A549 (cell line): ENCODE results near the gene CACNA1C. TPM values are rescaled to one million over a fixed set of nuclear protein-coding genes. Genes with fewer than 3 reads are reported as not detected.
A peak's percentile ranks its signal among the peaks of the same experiment; 100 is the strongest.

ENCODE experiments used
- ATAC-seq, 2 experiments: fragments of 200-7000 bp in 1 of 2; fragments of >200 bp in 1 of 2; cut with Nextera tagmentation in 1 of 2; cut with Tn5 transposase in 1 of 2; 3 replicates each; pipeline versions ENCODE4 v1.8.0 to v1.9.1; 2018 to 2020; ENCODE audit warnings: mild to moderate bottlenecking in 1 of 2, moderate library complexity in 1 of 2
- CTCF ChIA-PET: fragments of 300-600 bp; sonication (Branson Sonifier 250); formaldehyde crosslinking; extraction: SDS; loops from one replicate; lab custom pipeline; 2021; ENCODE audit warnings: antibody characterized with exemption, inconsistent platforms; lab: Yijun Ruan, JAX
- POLR2A ChIA-PET: fragments of 350-600 bp; formaldehyde crosslinking; extraction: SDS; loops from one replicate; lab custom pipeline; 2021; ENCODE audit warnings: antibody characterized with exemption, inconsistent platforms; lab: Yijun Ruan, JAX
- DNase-seq, 2 experiments: peaks; one replicate each; pipeline versions ENCODE4 v3.0.0 to v3.0.0-alpha.2; 2011 to 2016; ENCODE audit warnings: low read depth in 1 of 2, low spot score in 1 of 2
- FAIRE-seq: peaks from 2 replicates; lab custom pipeline; 2011; peaks lifted over from hg19 to GRCh38; lab: Jason Lieb, UNC
- H3K27ac ChIP-seq, 2 experiments: fragments of >200 bp; sonication (Bioruptor Twin); formaldehyde crosslinking; 3 replicates each; pipeline ENCODE4 v1.5.1; 2016 to 2017
- H3K4me1 ChIP-seq: fragments of >200 bp; sonication (Bioruptor Twin); formaldehyde crosslinking; 3 replicates; pipeline ENCODE4 v1.6.1; 2016
- H3K4me2 ChIP-seq: fragments of >200 bp; sonication (Bioruptor Twin); formaldehyde crosslinking; 3 replicates; pipeline ENCODE4 v1.6.1; 2016
- H3K4me3 ChIP-seq: fragments of >200 bp; sonication (Bioruptor Twin); formaldehyde crosslinking; 3 replicates; pipeline ENCODE4 v1.5.1; 2016
- H3K9me3 ChIP-seq: fragments of >200 bp; sonication (Bioruptor Twin); formaldehyde crosslinking; 3 replicates; pipeline ENCODE4 v1.6.1; 2016
- ATOH8 ChIP-seq: fragments of 250-450 bp; sonication (Bioruptor Pico); IDR thresholded peaks from 2 replicates; pipeline ENCODE4 v1.5.0; 2020; ENCODE audit warnings: low read depth, mild to moderate bottlenecking, moderate library complexity
- BHLHE40 ChIP-seq: IDR thresholded peaks from 2 replicates; pipeline ENCODE4 v1.6.1; 2012; ENCODE audit warnings: low read depth, low read length, inconsistent platforms
- E2F6 ChIP-seq: IDR thresholded peaks from 2 replicates; pipeline ENCODE4 v1.6.1; 2012; ENCODE audit warnings: low read depth, borderline replicate concordance
- EHMT2 ChIP-seq: fragments of 200-600 bp; sonication (generic); IDR thresholded peaks from 2 replicates; pipeline ENCODE4 v1.6.1; 2016; ENCODE audit warnings: antibody characterized with exemption, low read depth, mild to moderate bottlenecking, moderate library complexity
- EP300 ChIP-seq, 2 experiments: fragments of >200 bp; sonication (Bioruptor Twin); formaldehyde crosslinking; IDR thresholded peaks; 2 replicates in 1 of 2; 3 replicates in 1 of 2; pipeline ENCODE4 v1.6.1; 2016 to 2017
- FOSL2 ChIP-seq, 2 experiments: fragments of 450-650 bp in 1 of 2; fragments of >200 bp in 1 of 2; sonication (Bioruptor Twin) in 1 of 2; formaldehyde crosslinking; IDR thresholded peaks; 2 replicates each; pipeline versions ENCODE4 v1.5.0 to v1.6.1; 2016 to 2020; ENCODE audit warnings: mild to moderate bottlenecking in 1 of 2, moderate library complexity in 1 of 2
- GATA3 ChIP-seq: IDR thresholded peaks from 2 replicates; pipeline ENCODE4 v1.6.1; 2012; ENCODE audit warnings: borderline replicate concordance
- HOXB13 ChIP-seq: fragments of 250-450 bp; sonication (Bioruptor Pico); IDR thresholded peaks from 2 replicates; pipeline ENCODE4 v1.5.0; 2020; ENCODE audit warnings: low read depth, mild to moderate bottlenecking, moderate library complexity
- JUN ChIP-seq, 2 experiments: fragments of >200 bp; sonication (Bioruptor Twin); formaldehyde crosslinking; IDR thresholded peaks; 2 replicates in 1 of 2; 3 replicates in 1 of 2; pipeline ENCODE4 v1.6.1; 2016 to 2017
- KDM5A ChIP-seq: fragments of 200-600 bp; sonication (generic); IDR thresholded peaks from 2 replicates; pipeline ENCODE4 v1.6.1; 2016; ENCODE audit warnings: antibody characterized with exemption, mild to moderate bottlenecking
- MAFK ChIP-seq: fragments of 450-650 bp; IDR thresholded peaks from 2 replicates; pipeline ENCODE4 v1.6.1; 2014; ENCODE audit not compliant: partially characterized antibody
- NFE2L2 ChIP-seq: fragments of 150-350 bp; conservative IDR thresholded peaks from 2 replicates; pipeline ENCODE4 v1.6.1; 2014; ENCODE audit warnings: low read length
- NPAS2 ChIP-seq: fragments of 250-450 bp; sonication (Bioruptor Pico); IDR thresholded peaks from 2 replicates; pipeline ENCODE4 v1.8.0; 2022; ENCODE audit warnings: mild to moderate bottlenecking, moderate library complexity, borderline replicate concordance
- POLR2AphosphoS2 ChIP-seq: conservative IDR thresholded peaks from 2 replicates; pipeline ENCODE4 v1.6.1; 2012; ENCODE audit warnings: low read length, improper control_type of control experiment, inconsistent platforms
- RARB ChIP-seq: fragments of 250-450 bp; sonication (Bioruptor Pico); IDR thresholded peaks from 2 replicates; pipeline ENCODE4 v1.8.0; 2021; ENCODE audit warnings: mild to moderate bottlenecking, moderate library complexity
- RCOR1 ChIP-seq: fragments of 150-350 bp; IDR thresholded peaks from 2 replicates; pipeline ENCODE4 v1.6.1; 2014; ENCODE audit warnings: antibody characterized with exemption, low read length, low read depth
- RNF2 ChIP-seq: fragments of 200-600 bp; sonication (generic); IDR thresholded peaks from 2 replicates; pipeline ENCODE4 v1.6.1; 2016; ENCODE audit warnings: low read depth, mild to moderate bottlenecking, antibody characterized with exemption, moderate library complexity, borderline replicate concordance
- SMC3 ChIP-seq: fragments of >200 bp; sonication (Bioruptor Twin); formaldehyde crosslinking; IDR thresholded peaks from 3 replicates; pipeline ENCODE4 v1.6.1; 2018; ENCODE audit warnings: inconsistent platforms
- ZC3H11A ChIP-seq: fragments of 450-650 bp; IDR thresholded peaks from 2 replicates; pipeline ENCODE4 v1.6.1; 2014; ENCODE audit warnings: antibody characterized with exemption, mild to moderate bottlenecking
- ZFP36 ChIP-seq: fragments of 450-650 bp; IDR thresholded peaks from 2 replicates; pipeline ENCODE4 v1.6.1; 2014; ENCODE audit warnings: borderline replicate concordance; ENCODE audit not compliant: partially characterized antibody
- ZNF302 ChIP-seq: fragments of 250-450 bp; sonication (Bioruptor Pico); IDR thresholded peaks from 2 replicates; pipeline ENCODE4 v1.9.0; 2021; ENCODE audit warnings: inconsistent platforms, mild to moderate bottlenecking, moderate library complexity
- ZSCAN20 ChIP-seq: fragments of 250-450 bp; sonication (Bioruptor Pico); IDR thresholded peaks from 2 replicates; pipeline ENCODE4 v1.8.0; 2022; ENCODE audit warnings: mild to moderate bottlenecking, moderate library complexity
- WGBS: methylation state at CpG from one replicate; pipeline ENCODE4 v1.1.6; 2017; ENCODE audit errors: missing lambda C conversion rate; 5-methylcytosine and 5-hydroxymethylcytosine counted together
- polyA plus RNA-seq, 4 experiments: library from polyadenylated mRNA; depleted of rRNA in 3 of 4; stranded (reverse); fragments of >200 nt; fragmentation: RNase III in 1 of 4; extraction: RNeasy Plus Mini Kit Qiagen cat#74134 plus additional on column Dnase treatment in 1 of 4; gene quantifications; 2 replicates in 3 of 4; 3 replicates in 1 of 4; pipeline ENCODE4 v1.2.3, GENCODE V29; 2011 to 2017

CACNA1C gene
- polyA plus RNA-seq, 2 of the 4 experiments (the other 2 are of a cell fraction) = not detected

GRCh38 chr12:2358986-2359658, 306.3 kb downstream of the CACNA1C start:
- Histone ChIP-seq H3K4me1 (no peaks in the 10 kb centered on the region), H3K27ac (no peak overlapping the region), H3K9me3 (no peaks in the 10 kb centered on the region), H3K4me2 (no peak overlapping the region), H3K4me3 (no peak overlapping the region)
- ATAC-seq (no peak), FAIRE-seq (no peak), DNase-seq (no peak)
- ChIA-PET POLR2A (interaction anchor here (0.7 kb wide), 1 partner anchor 14 kb away, joined by 3 read pairs; no protein-coding TSS in a partner anchor), CTCF (no interaction called here)
- TF ChIP-seq GATA3 = no peak
- no peak for TF ChIP-seq NFE2L2
- TF ChIP-seq MAFK = no peak
- TF ChIP-seq EP300 (IDR thresholded peaks at IDR 0.05) = no peak
- TF ChIP-seq RCOR1 = no peak
- TF ChIP-seq POLR2AphosphoS2 = no peak
- no peak for TF ChIP-seq BHLHE40
- no peak for TF ChIP-seq ZNF302 (CRISPR knock-in tag)
- 34% methylated on average over 8 of the region's 8 CpGs for WGBS

- Histone ChIP-seq H3K4me3 (no peak overlapping the region), H3K4me2 (no peak overlapping the region), H3K9me3 (no peaks in the 10 kb centered on the region), H3K27ac (no peak overlapping the region), H3K4me1 (no peaks in the 10 kb centered on the region)
- ATAC-seq = peak in 1 of 2 experiments; percentile 18; a peak in 2 of 6 replicates
- 37% methylated on average over 14 of the region's 15 CpGs for WGBS
- DNase-seq = no peak
- TF ChIP-seq ATOH8 (no peak), ZFP36 (no peak), ZSCAN20 (CRISPR knock-in tag) (no peak), POLR2AphosphoS2 (no peak), E2F6 (no peak), RNF2 (no peak), BHLHE40 (no peak)
- no peak for FAIRE-seq
- ChIA-PET CTCF (interaction anchor here (0.7 to 1.8 kb wide), 7 partner anchors 11 to 69 kb away, joined by 3 to 9 read pairs (median 4); no protein-coding TSS in a partner anchor), POLR2A (interaction anchor here (0.5 to 0.7 kb wide), 2 partner anchors 13 to 675 kb away, joined by 3 to 5 read pairs; no protein-coding TSS in a partner anchor)
Measured at GRCh38 chr12:2359725-2360629, 307.2 kb downstream of the CACNA1C start.

GRCh38 chr12:2360630-2361170, 307.9 kb downstream of the CACNA1C start:
- Histone ChIP-seq H3K4me2 (no peak overlapping the region), H3K9me3 (no peaks in the 10 kb centered on the region), H3K27ac (no peak overlapping the region), H3K4me1 (no peaks in the 10 kb centered on the region), H3K4me3 (no peak overlapping the region)
- POLR2A ChIA-PET = interaction anchor here (0.5 kb wide), 1 partner anchor 676 kb away, joined by 5 read pairs; no protein-coding TSS in a partner anchor
- no peak for FAIRE-seq
- CTCF ChIA-PET = interaction anchor here (0.7 to 1.8 kb wide), 7 partner anchors 11 to 70 kb away, joined by 3 to 9 read pairs (median 4); no protein-coding TSS in a partner anchor
- WGBS = 26% methylated on average over 11 of the region's 11 CpGs
- peak in 1 of 2 experiments; percentile 33 for DNase-seq
- peak; percentile 79 to 89 for ATAC-seq
- TF ChIP-seq KDM5A = no peak
- no peak for TF ChIP-seq RARB (CRISPR knock-in tag)
- no peak for TF ChIP-seq HOXB13
- TF ChIP-seq NPAS2 (CRISPR knock-in tag) = no peak
- TF ChIP-seq ZC3H11A = no peak
- no peak for TF ChIP-seq EHMT2
- TF ChIP-seq RNF2 = no peak
- no peak for TF ChIP-seq FOSL2 (IDR thresholded peaks at IDR 0.05)
- TF ChIP-seq FOSL2 (CRISPR knock-in tag; IDR thresholded peaks at IDR 0.05) = no peak
- no peak for TF ChIP-seq ZSCAN20 (CRISPR knock-in tag)
- TF ChIP-seq JUN (IDR thresholded peaks at IDR 0.05) = no peak
- no peak for TF ChIP-seq SMC3
